Ascending aorta (tissue), 2 donors: ENCODE data around the gene HSPA4. TPM values are rescaled to one million over a fixed set of nuclear protein-coding genes. Genes with fewer than 3 reads are reported as not detected.
A peak's percentile ranks its signal among the peaks of the same experiment; 100 is the strongest.
"Not testable (repeated sequence)": the region's sequence is repeated elsewhere in the genome, so short reads cannot be mapped to it uniquely, and the experiment has no call there.

Experiments used
- DNase-seq, 2 donors: peaks; one replicate each; pipeline ENCODE4 v3.0.0-alpha.2; 2019; ENCODE audit warnings: low spot score in 2 of 2
- H3K27ac ChIP-seq, 2 donors: fragments of 200-600 bp; sonication (generic); one replicate each; pipeline ENCODE4 v1.5.1; 2016 to 2017; ENCODE audit warnings: mild to moderate bottlenecking in 1 of 2
- H3K27me3 ChIP-seq: fragments of 200-600 bp; sonication (generic); one replicate; pipeline ENCODE4 v1.5.1; 2017
- H3K36me3 ChIP-seq, 2 donors: fragments of 200-600 bp; sonication (generic); one replicate each; pipeline ENCODE4 v1.5.1; 2016
- H3K4me1 ChIP-seq, 2 donors: fragments of 200-600 bp; sonication (generic); one replicate each; pipeline ENCODE4 v1.5.1; 2016 to 2017; ENCODE audit warnings: mild to moderate bottlenecking in 1 of 2
- H3K4me3 ChIP-seq, 2 donors: fragments of 200-600 bp; sonication (generic); one replicate each; pipeline ENCODE4 v1.5.1; 2016 to 2017; ENCODE audit warnings: mild to moderate bottlenecking in 1 of 2
- H3K9me3 ChIP-seq, 2 donors: fragments of 200-600 bp; sonication (generic); one replicate each; pipeline ENCODE4 v1.5.1; 2016
- CTCF ChIP-seq, 3 experiments: fragments of 200-600 bp in 2 of 3; fragments of 450-650 bp in 1 of 3; sonication (generic) in 2 of 3; IDR thresholded peaks; one replicate each; pipeline ENCODE4 v1.5.1; 2016 to 2019; ENCODE audit warnings: antibody characterized with exemption in 3 of 3, mild to moderate bottlenecking in 1 of 3, moderate library complexity in 1 of 3
- intact Hi-C: fragments of 100-400 bp; cut with DNase I; formaldehyde crosslinking; loops from one replicate; pipeline ENCODE4 v1.15.1; 2023
- total RNA-seq: library from RNA; depleted of rRNA; stranded (reverse); fragments of >200 nt; gene quantifications from one replicate; pipeline ENCODE4 v1.1.0, GENCODE V29; 2016

The HSPA4 gene
- total RNA-seq, 1 donor from 2014 or later = 16.2 TPM

GRCh38 chr5:133129289-133129688 is 77.5 kb downstream of the HSPA4 start:
- Histone ChIP-seq H3K36me3 (no peaks in the 10 kb centered on the region), H3K4me1 (no peaks in the 10 kb centered on the region), H3K27ac (no peak overlapping the region), H3K4me3 (no peak overlapping the region), H3K27me3 (no peaks in the 10 kb centered on the region), H3K9me3 (no peaks in the 10 kb centered on the region)
- DNase-seq = peak in 1 of 2 donors; percentile 16
- no peak for TF ChIP-seq CTCF (IDR thresholded peaks at IDR 0.05)
- intact Hi-C loops = no loop called here

- DNase-seq = peak in 1 of 2 donors; percentile 53
- H3K27me3 ChIP-seq = no peaks in the 10 kb centered on the region
- no peak overlapping the region for H3K4me3 ChIP-seq
- TF ChIP-seq CTCF (IDR thresholded peaks at IDR 0.05) = no peak
- H3K4me1 ChIP-seq = no peaks in the 10 kb centered on the region
- intact Hi-C loops = no loop called here
- no peak overlapping the region for H3K27ac ChIP-seq
- H3K36me3 ChIP-seq = no peaks in the 10 kb centered on the region
- no peaks in the 10 kb centered on the region for H3K9me3 ChIP-seq
These were observed 78.1 kb downstream of the HSPA4 start for GRCh38 chr5:133129950-133130349.

DNA sequence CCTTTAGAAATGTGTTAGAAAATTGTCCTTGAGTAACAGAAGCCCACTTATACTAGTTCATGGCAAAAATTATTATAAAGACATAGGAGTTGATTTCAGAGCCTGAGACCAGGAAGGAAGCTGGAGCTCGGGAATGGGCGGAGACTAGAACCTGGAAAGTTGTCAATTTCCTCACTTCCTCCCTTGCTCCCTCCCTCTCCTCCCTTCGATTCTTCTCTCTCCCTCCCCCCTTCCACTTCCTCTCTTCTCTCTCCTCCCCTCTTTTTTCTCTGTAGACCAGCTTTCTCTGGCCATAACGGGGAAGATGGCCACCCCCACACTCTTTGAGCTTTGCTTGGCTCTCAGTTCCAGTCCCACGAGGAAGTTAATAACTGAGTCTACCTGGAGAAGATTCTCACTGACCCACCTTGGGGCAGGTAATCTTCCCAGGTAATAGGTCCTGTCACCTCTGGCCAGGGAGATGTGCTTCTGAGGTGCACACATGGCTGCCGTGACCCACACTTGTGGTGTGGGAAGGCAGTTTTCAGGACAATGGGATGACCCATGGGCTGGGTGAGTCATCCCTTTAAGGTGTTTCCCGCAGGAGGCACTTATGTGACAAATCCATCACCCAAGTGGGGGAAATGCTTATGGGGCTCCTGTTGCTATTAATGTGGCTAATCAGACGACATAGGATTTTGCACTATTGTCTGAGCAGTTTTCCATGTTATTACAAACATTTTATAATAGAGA is 78.7 kb downstream of the HSPA4 start:
- Histone ChIP-seq H3K4me3 (no peak overlapping the region), H3K4me1 (no peaks in the 10 kb centered on the region), H3K36me3 (no peaks in the 10 kb centered on the region), H3K27ac (no peak overlapping the region), H3K9me3 (no peaks in the 10 kb centered on the region), H3K27me3 (no peaks in the 10 kb centered on the region)
- TF ChIP-seq CTCF (IDR thresholded peaks at IDR 0.05) = no peak
- intact Hi-C loops = no loop called here
- DNase-seq = peak in 1 of 2 donors; percentile 15

- Histone ChIP-seq H3K9me3 (no peaks in the 10 kb centered on the region), H3K27me3 (no peaks in the 10 kb centered on the region), H3K27ac (no peak overlapping the region), H3K4me1 (no peaks in the 10 kb centered on the region), H3K36me3 (no peaks in the 10 kb centered on the region), H3K4me3 (no peak overlapping the region)
- no peak for DNase-seq
- TF ChIP-seq CTCF (IDR thresholded peaks at IDR 0.05) = no peak
- intact Hi-C loops = no loop called here
These were observed 80.9 kb downstream of the HSPA4 start for GRCh38 chr5:133132717-133133116.

- H3K27ac ChIP-seq, intact Hi-C loops, H3K27me3 ChIP-seq, H3K4me1 ChIP-seq, DNase-seq, H3K4me3 ChIP-seq, H3K9me3 ChIP-seq, H3K36me3 ChIP-seq: not testable (repeated sequence)
These were observed 81.4 kb downstream of the HSPA4 start for GRCh38 chr5:133133241-133133640.

GRCh38 chr5:133136890-133137289 is 85.1 kb downstream of the HSPA4 start:
- H3K4me3 ChIP-seq, H3K9me3 ChIP-seq, DNase-seq, H3K4me1 ChIP-seq, H3K36me3 ChIP-seq, H3K27me3 ChIP-seq, H3K27ac ChIP-seq, intact Hi-C loops: not testable (repeated sequence)

DNA sequence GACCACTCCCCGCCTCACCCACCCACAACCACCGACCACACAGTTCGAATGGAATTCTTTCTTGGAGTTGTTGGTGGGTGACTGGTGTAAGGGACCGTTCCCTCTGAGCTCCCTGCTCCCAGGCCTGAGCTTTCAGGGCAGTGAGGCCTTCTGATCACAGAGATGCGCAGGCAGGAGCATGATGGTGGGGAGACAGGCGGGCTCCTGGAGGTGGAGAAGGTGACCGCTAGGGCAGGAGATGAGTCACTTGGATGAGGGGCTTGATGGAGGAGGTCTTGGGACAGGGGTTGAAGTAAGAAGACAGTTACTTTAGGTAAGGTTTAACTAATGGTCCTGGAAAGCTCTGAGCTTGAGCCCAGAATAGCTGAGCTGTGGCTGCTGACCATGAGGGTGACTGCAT is 88.5 kb downstream of the HSPA4 start:
- TF ChIP-seq CTCF (IDR thresholded peaks at IDR 0.05) = no peak
- DNase-seq = no peak
- Histone ChIP-seq H3K36me3 (no peaks in the 10 kb centered on the region), H3K4me3 (no peak overlapping the region), H3K9me3 (peaks cover 0 to 2% of the 10 kb centered on the region in 2 donors), H3K27me3 (no peaks in the 10 kb centered on the region), H3K4me1 (no peaks in the 10 kb centered on the region), H3K27ac (no peak overlapping the region)
- intact Hi-C loops = no loop called here
